HCT116 (cell line): Measurements from ENCODE around the gene SGMS1.
"Not testable (repeated sequence)": the region's sequence is repeated elsewhere in the genome, so short reads cannot be mapped to it uniquely, and the experiment has no call there.

ENCODE experiments used
- EZH2 ChIP-seq: fragments of 200-600 bp; sonication (generic); IDR thresholded peaks from 2 replicates; pipeline ENCODE4 v1.6.1; 2017; ENCODE audit warnings: antibody characterized with exemption, mixed run types
- RAD21 ChIP-seq: IDR thresholded peaks from 2 replicates; pipeline ENCODE4 v1.6.1; 2012; ENCODE audit warnings: low read depth, mild to moderate bottlenecking
- SRF ChIP-seq: IDR thresholded peaks from 2 replicates; pipeline ENCODE4 v1.6.1; 2012; ENCODE audit warnings: low read depth
- TCF7L2 ChIP-seq: IDR thresholded peaks from 2 replicates; pipeline ENCODE4 v1.7.0; 2011; ENCODE audit warnings: borderline replicate concordance, inconsistent platforms; ENCODE audit not compliant: insufficient read depth, insufficient read length; ENCODE audit errors: extremely low read depth
- YY1 ChIP-seq: IDR thresholded peaks from 2 replicates; pipeline ENCODE4 v1.6.1; 2011; ENCODE audit warnings: low read length, low read depth, moderate library complexity, mild to moderate bottlenecking; ENCODE audit not compliant: insufficient replicate concordance; ENCODE audit errors: extremely low read depth
- ZFX ChIP-seq: fragments of 450-650 bp; IDR thresholded peaks from 2 replicates; pipeline ENCODE4 v1.6.1; 2017
- TF ChIP-seq, protein P1 (sequence below), 3 experiments: fragments of 200-600 bp in 1 of 3; sonication (generic) in 1 of 3; IDR thresholded peaks in 2 of 3; conservative IDR thresholded peaks in 1 of 3; 2 replicates each; pipeline ENCODE4 v1.5.1; 2012 to 2017; ENCODE audit warnings: low read depth in 2 of 3, low read length in 2 of 3, antibody characterized with exemption in 1 of 3, borderline replicate concordance in 1 of 3, control low read depth in 1 of 3, mild to moderate bottlenecking in 1 of 3, mixed read lengths in 1 of 3, mixed run types in 1 of 3, moderate library complexity in 1 of 3; ENCODE audit not compliant: insufficient read depth in 1 of 3

GRCh38 chr10:50546287-50546686, 77.5 kb downstream of the SGMS1 start:
- not testable (repeated sequence) for TF ChIP-seq ZFX, TCF7L2, RAD21, EZH2, SRF, YY1
- TF ChIP-seq, protein P1, sequence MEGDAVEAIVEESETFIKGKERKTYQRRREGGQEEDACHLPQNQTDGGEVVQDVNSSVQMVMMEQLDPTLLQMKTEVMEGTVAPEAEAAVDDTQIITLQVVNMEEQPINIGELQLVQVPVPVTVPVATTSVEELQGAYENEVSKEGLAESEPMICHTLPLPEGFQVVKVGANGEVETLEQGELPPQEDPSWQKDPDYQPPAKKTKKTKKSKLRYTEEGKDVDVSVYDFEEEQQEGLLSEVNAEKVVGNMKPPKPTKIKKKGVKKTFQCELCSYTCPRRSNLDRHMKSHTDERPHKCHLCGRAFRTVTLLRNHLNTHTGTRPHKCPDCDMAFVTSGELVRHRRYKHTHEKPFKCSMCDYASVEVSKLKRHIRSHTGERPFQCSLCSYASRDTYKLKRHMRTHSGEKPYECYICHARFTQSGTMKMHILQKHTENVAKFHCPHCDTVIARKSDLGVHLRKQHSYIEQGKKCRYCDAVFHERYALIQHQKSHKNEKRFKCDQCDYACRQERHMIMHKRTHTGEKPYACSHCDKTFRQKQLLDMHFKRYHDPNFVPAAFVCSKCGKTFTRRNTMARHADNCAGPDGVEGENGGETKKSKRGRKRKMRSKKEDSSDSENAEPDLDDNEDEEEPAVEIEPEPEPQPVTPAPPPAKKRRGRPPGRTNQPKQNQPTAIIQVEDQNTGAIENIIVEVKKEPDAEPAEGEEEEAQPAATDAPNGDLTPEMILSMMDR (IDR thresholded peaks at IDR 0.05 in 2 of 3, conservative IDR thresholded peaks at IDR 0.05 in 1 of 3; ENCODE audit: borderline replicate concordance in 1 of 3, insufficient read depth in 1 of 3, low read depth in 2 of 3, low read length in 2 of 3) = not testable (repeated sequence)
